HepG2 (cell line): ENCODE data around the gene ZC3H14.

Experiments
- EZH2 ChIP-seq: conservative IDR thresholded peaks from 2 replicates; pipeline ENCODE4 v1.6.1; 2012; ENCODE audit warnings: mild to moderate bottlenecking, low read depth, low read length, moderate library complexity
- POLR2A ChIP-seq, 2 experiments: IDR thresholded peaks; 2 replicates each; pipeline ENCODE4 v1.6.1; 2011; ENCODE audit warnings: low read depth in 2 of 2, low read length in 2 of 2, mild to moderate bottlenecking in 1 of 2, moderate library complexity in 1 of 2; ENCODE audit not compliant: insufficient read depth in 1 of 2
- TARDBP ChIP-seq: sonication (generic); formaldehyde crosslinking; IDR thresholded peaks from 2 replicates; pipeline ENCODE4 v1.8.0; 2022; ENCODE audit warnings: mild to moderate bottlenecking, missing genetic modification reagents
- TF ChIP-seq, protein P1 (sequence below): sonication (generic); formaldehyde crosslinking; IDR thresholded peaks from 2 replicates; pipeline ENCODE4 v1.8.0; 2022; ENCODE audit warnings: missing genetic modification reagents, mild to moderate bottlenecking, borderline replicate concordance
- TF ChIP-seq, protein P2 (sequence below): sonication (generic); formaldehyde crosslinking; IDR thresholded peaks from 2 replicates; pipeline ENCODE4 v1.4.0; 2020; ENCODE audit warnings: mild to moderate bottlenecking, missing genetic modification reagents

DNA sequence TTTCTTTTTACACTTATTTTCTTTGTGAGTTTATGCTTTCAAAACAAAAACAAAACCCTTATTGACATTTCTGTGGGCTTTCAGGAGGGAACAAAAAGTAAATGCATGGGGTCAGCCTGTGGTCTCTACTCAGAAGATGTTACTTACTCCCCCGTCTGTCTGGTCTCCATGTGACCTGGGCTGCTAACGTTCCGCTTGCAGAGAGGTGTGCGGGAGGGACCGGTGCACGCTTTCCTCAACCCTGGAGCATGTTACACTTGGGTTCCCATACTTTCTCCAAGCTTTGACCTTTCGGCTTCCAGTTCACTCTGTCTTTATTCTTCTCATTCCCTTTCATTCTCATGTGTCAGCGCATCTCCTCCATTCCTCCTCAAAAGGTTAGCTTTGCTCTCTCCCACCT lies 36.5 kb downstream of the ZC3H14 start:
- TF ChIP-seq POLR2A (IDR thresholded peaks at IDR 0.05; ENCODE audit: insufficient read depth in 1 of 2, low read depth in 2 of 2, low read length in 2 of 2) (no peak), EZH2 (no peak), TARDBP (CRISPR knock-in tag) (no peak)
- TF ChIP-seq, protein P1, sequence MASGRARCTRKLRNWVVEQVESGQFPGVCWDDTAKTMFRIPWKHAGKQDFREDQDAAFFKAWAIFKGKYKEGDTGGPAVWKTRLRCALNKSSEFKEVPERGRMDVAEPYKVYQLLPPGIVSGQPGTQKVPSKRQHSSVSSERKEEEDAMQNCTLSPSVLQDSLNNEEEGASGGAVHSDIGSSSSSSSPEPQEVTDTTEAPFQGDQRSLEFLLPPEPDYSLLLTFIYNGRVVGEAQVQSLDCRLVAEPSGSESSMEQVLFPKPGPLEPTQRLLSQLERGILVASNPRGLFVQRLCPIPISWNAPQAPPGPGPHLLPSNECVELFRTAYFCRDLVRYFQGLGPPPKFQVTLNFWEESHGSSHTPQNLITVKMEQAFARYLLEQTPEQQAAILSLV (CRISPR knock-in tag), result no peak
- TF ChIP-seq, protein P2, sequence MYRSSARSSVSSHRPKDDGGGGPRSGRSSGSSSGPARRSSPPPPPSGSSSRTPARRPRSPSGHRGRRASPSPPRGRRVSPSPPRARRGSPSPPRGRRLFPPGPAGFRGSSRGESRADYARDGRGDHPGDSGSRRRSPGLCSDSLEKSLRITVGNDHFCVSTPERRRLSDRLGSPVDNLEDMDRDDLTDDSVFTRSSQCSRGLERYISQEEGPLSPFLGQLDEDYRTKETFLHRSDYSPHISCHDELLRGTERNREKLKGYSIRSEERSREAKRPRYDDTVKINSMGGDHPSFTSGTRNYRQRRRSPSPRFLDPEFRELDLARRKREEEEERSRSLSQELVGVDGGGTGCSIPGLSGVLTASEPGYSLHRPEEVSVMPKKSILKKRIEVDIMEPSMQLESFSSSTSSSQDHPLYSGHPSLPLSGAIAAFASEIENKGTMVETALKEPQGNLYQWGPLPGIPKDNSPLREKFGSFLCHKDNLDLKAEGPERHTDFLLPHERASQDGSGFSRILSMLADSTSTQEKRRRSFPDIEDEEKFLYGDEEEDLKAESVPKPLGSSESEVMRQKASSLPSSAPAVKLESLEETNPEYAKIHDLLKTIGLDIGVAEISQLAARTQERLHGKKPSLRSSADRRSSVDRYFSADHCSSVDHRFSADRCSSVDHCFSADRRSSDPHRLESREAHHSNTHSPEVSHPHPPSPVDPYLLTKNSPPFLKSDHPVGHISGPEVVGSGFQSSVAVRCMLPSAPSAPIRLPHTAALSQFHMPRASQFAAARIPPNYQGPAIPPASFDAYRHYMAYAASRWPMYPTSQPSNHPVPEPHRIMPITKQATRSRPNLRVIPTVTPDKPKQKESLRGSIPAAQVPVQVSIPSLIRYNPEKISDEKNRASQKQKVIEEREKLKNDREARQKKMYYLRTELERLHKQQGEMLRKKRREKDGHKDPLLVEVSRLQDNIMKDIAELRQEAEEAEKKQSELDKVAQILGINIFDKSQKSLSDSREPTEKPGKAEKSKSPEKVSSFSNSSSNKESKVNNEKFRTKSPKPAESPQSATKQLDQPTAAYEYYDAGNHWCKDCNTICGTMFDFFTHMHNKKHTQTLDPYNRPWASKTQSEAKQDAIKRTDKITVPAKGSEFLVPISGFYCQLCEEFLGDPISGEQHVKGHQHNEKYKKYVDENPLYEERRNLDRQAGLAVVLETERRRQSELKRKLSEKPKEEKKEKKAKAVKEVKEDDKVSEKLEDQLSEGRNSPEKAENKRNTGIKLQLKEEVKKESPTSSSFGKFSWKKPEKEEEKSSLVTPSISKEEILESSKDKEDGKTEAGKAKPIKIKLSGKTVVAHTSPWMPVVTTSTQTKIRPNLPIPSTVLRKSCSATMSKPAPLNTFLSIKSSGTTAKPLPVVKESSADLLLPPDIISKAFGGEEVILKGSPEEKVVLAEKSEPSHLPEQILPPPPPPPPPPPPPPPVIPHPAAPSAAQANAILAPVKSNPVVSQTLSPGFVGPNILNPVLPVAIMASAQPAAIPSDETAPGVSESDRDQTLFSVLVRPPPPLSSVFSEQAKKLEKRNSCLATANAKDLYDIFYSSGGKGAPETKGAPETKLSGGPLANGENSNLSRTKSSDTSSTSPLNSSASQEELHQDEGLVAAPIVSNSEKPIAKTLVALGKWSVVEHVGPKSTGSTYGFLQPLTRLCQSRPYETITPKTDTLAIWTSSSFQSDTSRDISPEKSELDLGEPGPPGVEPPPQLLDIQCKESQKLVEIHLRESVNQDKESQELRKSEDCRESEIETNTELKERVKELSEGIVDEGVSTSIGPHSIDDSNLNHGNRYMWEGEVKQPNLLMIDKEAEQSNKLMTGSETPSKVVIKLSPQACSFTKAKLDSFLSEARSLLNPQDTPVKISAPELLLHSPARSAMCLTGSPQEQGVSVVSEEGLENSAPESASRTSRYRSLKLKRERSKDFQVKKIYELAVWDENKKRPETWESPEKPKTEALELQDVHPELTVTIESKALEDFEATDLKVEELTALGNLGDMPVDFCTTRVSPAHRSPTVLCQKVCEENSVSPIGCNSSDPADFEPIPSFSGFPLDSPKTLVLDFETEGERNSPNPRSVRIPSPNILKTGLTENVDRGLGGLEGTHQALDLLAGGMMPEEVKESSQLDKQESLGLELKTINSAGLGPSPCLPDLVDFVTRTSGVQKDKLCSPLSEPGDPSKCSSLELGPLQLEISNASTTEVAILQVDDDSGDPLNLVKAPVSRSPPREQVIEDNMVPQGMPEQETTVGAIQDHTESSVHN, result no peak
